Measurements from ENCODE around the gene C3orf85.

Gene C3orf85

DNA sequence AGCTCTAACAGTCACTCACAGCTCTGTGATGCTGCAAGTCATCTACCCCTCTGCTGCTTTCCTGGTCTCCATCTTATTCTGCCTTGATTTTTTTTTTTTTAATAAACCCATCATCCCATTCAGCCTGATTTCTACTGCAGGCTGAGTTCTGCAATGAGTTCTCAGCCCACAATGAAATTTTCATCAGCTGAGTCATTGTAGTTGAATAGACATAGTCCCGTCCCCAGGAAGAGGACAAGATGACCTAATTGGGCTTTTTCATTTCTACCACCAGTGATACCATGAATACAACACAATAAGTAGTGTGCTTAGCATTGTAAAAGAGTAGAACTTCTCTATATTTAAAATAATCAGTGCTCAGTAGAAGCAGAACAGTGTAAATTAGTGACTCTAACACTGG lies 59.3 kb downstream of the C3orf85 start:
- Histone ChIP-seq H3K4me1 (no peaks in the 10 kb centered on the region), H3K9me3 (no peaks in the 10 kb centered on the region; the same call in none of the 2 replicates), H3K36me3 (no peaks in the 10 kb centered on the region), H3K4me3 (ENCODE audit: low read depth, low read length) (no peak overlapping the region), H3K27me3 (no peaks in the 10 kb centered on the region)
- TF ChIP-seq, protein P1, sequence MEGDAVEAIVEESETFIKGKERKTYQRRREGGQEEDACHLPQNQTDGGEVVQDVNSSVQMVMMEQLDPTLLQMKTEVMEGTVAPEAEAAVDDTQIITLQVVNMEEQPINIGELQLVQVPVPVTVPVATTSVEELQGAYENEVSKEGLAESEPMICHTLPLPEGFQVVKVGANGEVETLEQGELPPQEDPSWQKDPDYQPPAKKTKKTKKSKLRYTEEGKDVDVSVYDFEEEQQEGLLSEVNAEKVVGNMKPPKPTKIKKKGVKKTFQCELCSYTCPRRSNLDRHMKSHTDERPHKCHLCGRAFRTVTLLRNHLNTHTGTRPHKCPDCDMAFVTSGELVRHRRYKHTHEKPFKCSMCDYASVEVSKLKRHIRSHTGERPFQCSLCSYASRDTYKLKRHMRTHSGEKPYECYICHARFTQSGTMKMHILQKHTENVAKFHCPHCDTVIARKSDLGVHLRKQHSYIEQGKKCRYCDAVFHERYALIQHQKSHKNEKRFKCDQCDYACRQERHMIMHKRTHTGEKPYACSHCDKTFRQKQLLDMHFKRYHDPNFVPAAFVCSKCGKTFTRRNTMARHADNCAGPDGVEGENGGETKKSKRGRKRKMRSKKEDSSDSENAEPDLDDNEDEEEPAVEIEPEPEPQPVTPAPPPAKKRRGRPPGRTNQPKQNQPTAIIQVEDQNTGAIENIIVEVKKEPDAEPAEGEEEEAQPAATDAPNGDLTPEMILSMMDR (IDR thresholded peaks at IDR 0.05; ENCODE audit: low read depth, low read length): no peak
- DNase-seq: no peak

Data from BE2C (cell line).